ENCODE data around the gene RAX2.
"Not testable (repeated sequence)": the region's sequence is repeated elsewhere in the genome, so short reads cannot be mapped to it uniquely, and the experiment has no call there.

The RAX2 gene

GRCh38 chr19:3816566-3817218 is 44.7 kb upstream of the RAX2 start:
- H3K9me3 ChIP-seq = no peaks in the 10 kb centered on the region

DNA sequence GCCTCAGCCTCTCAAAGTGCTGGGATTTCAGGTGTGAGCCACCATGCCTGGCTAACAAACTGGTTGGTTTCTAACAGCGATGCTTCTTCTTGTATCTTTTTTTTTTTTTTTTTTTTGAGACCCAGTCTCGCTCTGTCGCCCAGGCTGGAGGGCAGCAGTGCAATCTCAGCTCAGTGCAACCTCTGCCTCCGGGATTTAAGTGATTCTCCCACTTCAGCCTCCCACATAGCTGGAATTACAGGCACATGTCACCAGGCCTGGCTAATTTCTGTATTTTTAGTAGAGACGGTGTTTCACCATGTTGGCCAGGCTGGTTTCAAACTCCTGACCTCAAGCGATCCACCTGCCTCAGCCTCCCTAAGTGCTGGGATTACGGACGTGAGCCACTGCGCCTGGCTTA is 44.1 kb upstream of the RAX2 start:
- not testable (repeated sequence) for H3K4me3 ChIP-seq (ENCODE audit: low read depth, low read length); H3K27me3 ChIP-seq; H3K36me3 ChIP-seq; H3K9me3 ChIP-seq; H3K4me1 ChIP-seq; DNase-seq

More at GRCh38 chr19:3816566-3817218, 44.7 kb upstream of the RAX2 start:
- DNase-seq = no peak
- Histone ChIP-seq H3K27me3 (no peaks in the 10 kb centered on the region), H3K36me3 (no peaks in the 10 kb centered on the region), H3K4me3 (ENCODE audit: low read depth, low read length) (no peak overlapping the region), H3K4me1 (no peaks in the 10 kb centered on the region)
- TF ChIP-seq CTCF (IDR thresholded peaks at IDR 0.05; ENCODE audit: low read depth, low read length) = no peak

DNA sequence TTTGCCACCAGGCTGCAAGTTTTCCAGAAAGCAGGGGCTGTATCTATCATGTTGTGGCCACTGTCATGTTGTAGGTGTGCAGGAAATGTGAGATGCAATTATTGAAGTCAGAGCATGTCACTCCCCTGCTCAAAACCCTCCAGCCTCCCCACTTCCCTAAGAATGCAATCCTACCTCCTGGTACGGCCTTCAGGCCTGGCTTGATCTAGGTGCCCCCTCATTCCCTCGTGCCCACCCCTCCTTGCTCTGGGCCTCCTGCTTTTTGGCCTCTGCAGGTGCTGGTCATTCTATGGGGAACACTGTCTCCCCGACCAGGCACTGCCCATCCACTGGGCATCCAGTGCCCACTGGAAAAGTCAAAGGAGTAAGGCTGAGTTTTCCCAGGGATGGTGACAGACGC is 42.6 kb upstream of the RAX2 start:
- Histone ChIP-seq H3K4me1 (no peaks in the 10 kb centered on the region), H3K27me3 (no peaks in the 10 kb centered on the region), H3K36me3 (no peaks in the 10 kb centered on the region), H3K9me3 (no peaks in the 10 kb centered on the region), H3K4me3 (ENCODE audit: low read depth, low read length) (no peak overlapping the region)
- DNase-seq = no peak
- no peak for TF ChIP-seq CTCF (IDR thresholded peaks at IDR 0.05; ENCODE audit: low read depth, low read length)

- TF ChIP-seq CTCF (IDR thresholded peaks at IDR 0.05; ENCODE audit: low read depth, low read length) = no peak
- Histone ChIP-seq H3K36me3 (no peaks in the 10 kb centered on the region), H3K4me3 (ENCODE audit: low read depth, low read length) (no peak overlapping the region), H3K9me3 (no peaks in the 10 kb centered on the region), H3K27me3 (no peaks in the 10 kb centered on the region), H3K4me1 (no peaks in the 10 kb centered on the region)
- DNase-seq = no peak
Measured at GRCh38 chr19:3813473-3814392, 41.7 kb upstream of the RAX2 start.

DNA sequence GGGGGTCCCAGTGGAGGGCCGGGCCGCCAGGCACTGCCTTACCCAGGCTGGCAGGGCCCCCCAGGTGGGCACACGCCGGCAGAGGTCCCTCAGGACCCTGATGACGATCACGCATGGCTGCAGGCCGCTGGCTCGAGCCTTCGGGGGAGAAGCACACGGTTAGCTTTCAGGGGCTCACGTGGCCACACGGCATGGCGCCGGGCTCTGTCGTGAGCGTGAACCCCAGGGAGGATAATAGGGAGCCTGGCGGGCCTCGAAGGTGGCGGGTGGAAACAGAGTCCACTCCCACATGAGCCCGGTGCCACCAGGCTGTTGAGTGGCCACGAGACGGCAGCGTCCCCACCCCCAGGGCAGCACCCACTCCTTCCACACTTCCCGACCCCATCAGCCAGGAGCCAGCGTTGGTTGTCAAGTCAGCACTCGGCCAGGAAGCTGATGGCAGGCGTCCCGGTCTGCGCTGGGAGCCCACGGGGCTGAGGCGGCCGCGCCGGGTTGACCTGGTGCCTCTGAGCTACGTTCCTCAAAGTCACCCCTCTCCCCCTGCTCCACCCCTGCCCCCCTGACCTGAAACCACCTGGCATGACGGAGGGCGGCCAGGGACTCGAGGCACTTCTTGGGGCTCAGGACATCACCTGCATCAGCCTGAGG is 38.8 kb upstream of the RAX2 start:
- DNase-seq = no peak
- H3K4me1 ChIP-seq = no peaks in the 10 kb centered on the region
- no peaks in the 10 kb centered on the region for H3K9me3 ChIP-seq
- no peaks in the 10 kb centered on the region for H3K36me3 ChIP-seq
- H3K27me3 ChIP-seq = no peaks in the 10 kb centered on the region
- no peak for TF ChIP-seq CTCF (IDR thresholded peaks at IDR 0.05; ENCODE audit: low read depth, low read length)
- H3K4me3 ChIP-seq (ENCODE audit: low read depth, low read length) = no peak overlapping the region

- Histone ChIP-seq H3K4me3 (ENCODE audit: low read depth, low read length) (no peak overlapping the region), H3K36me3 (no peaks in the 10 kb centered on the region), H3K9me3 (no peaks in the 10 kb centered on the region), H3K4me1 (no peaks in the 10 kb centered on the region), H3K27me3 (no peaks in the 10 kb centered on the region)
- TF ChIP-seq CTCF (IDR thresholded peaks at IDR 0.05; ENCODE audit: low read depth, low read length) = no peak
- DNase-seq = no peak
Measured at GRCh38 chr19:3809881-3810707, 38.1 kb upstream of the RAX2 start.

Measured in BE2C (cell line).